ENCODE results near the gene SLC9A7. TPM values are rescaled to one million over a fixed set of nuclear protein-coding genes. Genes with fewer than 3 reads are reported as not detected.

The SLC9A7 gene
- total RNA-seq, 1 donor = 63.2 TPM

DNA sequence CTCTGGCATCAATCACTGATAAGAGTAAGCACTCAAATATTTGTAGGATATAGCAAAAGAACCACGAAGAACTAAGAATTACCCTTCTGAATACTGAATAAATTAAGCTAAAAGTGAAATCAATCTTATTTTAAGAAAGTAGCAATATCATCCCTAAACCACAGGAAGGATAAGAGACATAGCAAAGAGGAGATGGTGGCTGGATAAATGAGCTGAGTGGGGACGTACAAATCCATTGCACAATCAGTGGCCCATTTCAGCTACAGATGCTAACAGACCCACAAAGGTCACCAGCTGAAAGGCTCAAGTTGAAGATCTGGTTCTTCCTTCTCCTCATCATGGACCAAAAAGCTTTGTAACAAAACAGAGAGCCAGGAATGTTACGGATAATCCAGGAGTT, 77.1 kb downstream of the SLC9A7 start:
- H3K4me3 ChIP-seq (ENCODE audit: low read depth, low read length) = no peak overlapping the region
- DNase-seq (ENCODE audit: low read depth) = no peak
- no peak for TF ChIP-seq CTCF (IDR thresholded peaks at IDR 0.05; ENCODE audit: insufficient read depth, low read length)

DNA sequence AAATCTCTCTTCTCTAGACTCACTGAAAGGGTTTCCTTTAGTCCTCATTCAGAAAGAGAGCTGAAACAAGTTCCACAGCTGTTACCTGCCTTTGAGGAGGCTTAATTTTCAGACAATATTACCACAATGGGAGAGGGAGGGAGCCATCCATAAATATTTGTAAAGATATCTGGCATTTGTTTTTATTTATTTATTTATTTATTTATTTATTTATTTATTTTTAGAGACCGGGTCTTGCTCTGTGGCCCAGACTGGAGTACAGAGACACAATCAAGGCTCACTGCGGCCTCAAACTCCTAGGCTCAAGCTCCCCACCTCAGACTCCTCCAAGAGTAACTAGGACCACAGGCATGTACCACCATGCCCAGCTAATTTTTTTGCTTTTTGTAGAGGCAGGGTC, 80.7 kb downstream of the SLC9A7 start:
- no peak overlapping the region for H3K4me3 ChIP-seq (ENCODE audit: low read depth, low read length)
- no peak for TF ChIP-seq CTCF (IDR thresholded peaks at IDR 0.05; ENCODE audit: insufficient read depth, low read length)
- DNase-seq (ENCODE audit: low read depth) = no peak

GRCh38 chrX:46676399-46677356, 82.2 kb downstream of the SLC9A7 start:
- no peak for TF ChIP-seq CTCF (IDR thresholded peaks at IDR 0.05; ENCODE audit: insufficient read depth, low read length)
- no peak overlapping the region for H3K4me3 ChIP-seq (ENCODE audit: low read depth, low read length)
- no peak for DNase-seq (ENCODE audit: low read depth)

- no peak for TF ChIP-seq CTCF (IDR thresholded peaks at IDR 0.05; ENCODE audit: insufficient read depth, low read length)
- no peak overlapping the region for H3K4me3 ChIP-seq (ENCODE audit: low read depth, low read length)
- no peak for DNase-seq (ENCODE audit: low read depth)
These were observed 85.1 kb downstream of the SLC9A7 start for GRCh38 chrX:46673620-46674359.

DNA sequence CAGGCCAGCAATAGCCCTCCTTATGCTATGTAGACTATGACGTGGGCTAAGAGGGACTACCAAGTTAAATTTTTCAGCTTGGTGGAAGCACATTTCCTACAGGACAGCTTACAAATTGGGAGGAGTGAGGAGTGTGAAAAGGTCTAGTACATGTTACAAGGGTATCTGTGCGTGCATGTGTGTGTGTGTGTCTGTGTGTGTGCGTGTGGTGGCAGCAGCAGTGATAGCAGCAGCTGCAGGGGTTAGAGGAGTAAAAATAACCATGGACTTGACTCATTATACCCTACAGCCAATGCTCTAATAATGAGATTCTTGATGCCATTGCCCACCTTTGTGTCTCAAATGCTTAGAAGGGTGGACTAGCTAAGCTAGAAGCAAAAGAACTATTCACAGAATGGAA, 88.6 kb downstream of the SLC9A7 start:
- no peak for DNase-seq (ENCODE audit: low read depth)
- no peak overlapping the region for H3K4me3 ChIP-seq (ENCODE audit: low read depth, low read length)
- TF ChIP-seq CTCF (IDR thresholded peaks at IDR 0.05; ENCODE audit: insufficient read depth, low read length) = no peak

GRCh38 chrX:46666831-46667230, 92.1 kb downstream of the SLC9A7 start:
- TF ChIP-seq CTCF (IDR thresholded peaks at IDR 0.05; ENCODE audit: insufficient read depth, low read length) = no peak
- no peak overlapping the region for H3K4me3 ChIP-seq (ENCODE audit: low read depth, low read length)
- DNase-seq (ENCODE audit: low read depth) = no peak
